Raji (cell line): ENCODE results near the gene CHD9NB.

Source experiments
- POLR2A ChIP-seq: IDR thresholded peaks from 2 replicates; pipeline ENCODE4 v1.6.1; 2011; ENCODE audit warnings: low read depth, low read length, control low read depth; ENCODE audit not compliant: insufficient read depth

CHD9NB gene

DNA sequence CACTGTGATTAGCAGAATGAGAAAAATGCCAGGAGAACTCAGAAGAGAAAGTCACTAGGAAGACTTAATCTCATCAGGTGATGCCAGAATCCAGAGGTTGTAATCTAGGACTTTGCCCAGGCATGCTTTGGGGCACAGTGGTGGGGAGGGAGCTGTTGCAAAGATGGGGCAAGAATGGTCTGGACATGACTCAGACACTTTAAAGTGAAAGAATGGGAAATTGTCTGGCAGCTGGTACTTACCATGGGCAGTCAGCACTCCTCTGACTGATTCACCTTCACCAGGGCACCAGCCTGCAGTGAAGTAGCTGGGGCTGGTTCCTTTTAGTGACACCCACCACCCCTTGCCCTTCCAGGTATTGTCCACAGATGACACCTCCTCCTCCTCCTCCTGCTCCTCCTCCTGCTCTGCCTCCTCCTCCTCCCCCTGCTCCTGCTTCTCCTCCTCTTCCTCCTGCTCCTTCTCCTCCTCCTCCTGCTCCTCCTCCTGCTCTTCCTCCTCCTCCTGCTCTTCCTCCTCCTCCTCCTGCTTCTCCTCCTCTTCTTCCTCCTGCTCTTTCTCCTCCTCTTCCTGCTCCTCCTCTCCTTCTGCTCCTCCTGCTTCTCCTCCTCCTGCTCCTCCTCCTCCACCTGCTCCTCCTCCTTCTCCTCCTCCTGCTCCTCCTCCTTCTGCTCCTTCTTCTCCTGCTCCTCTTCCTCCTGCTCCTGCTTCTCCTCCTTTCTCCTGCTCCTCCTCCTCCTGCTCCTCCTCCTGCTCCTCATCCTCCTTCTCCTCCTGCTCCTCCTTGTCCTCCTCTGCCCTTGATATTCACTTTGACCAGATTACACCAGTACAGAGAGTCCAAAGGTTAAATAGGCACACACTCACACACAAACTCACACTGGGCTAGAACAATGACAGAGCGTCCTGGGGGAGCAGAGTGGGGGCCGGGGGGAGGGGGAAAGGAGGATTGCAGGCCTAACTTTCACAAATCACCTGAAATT is at the start of gene CHD9NB:
Gene CHD9NB, minus strand, starts transcription at position 379 of the 983 bp plus-strand sequence. CDS start 8,739 bp downstream, outside the sequence.
- no peak for TF ChIP-seq POLR2A

DNA sequence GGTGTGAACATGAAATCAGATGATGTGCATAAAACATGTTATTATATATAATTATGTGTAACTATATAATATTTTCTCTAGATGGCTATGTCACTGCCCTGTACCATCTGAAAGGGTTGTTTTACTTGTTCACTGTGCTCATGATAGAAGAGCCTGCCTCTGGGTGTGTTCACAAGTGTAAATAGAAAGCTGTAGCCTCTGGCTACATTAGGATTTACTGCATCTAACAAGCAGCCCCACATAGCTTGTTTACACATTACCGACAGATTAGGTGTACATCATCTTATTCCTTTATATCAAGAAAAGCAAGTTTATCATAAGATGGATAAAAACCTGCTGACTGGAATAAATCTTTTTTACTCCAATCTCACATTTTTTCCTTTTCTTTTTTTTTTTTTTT is 48.2 kb upstream of the CHD9NB start:
- TF ChIP-seq POLR2A = no peak

DNA sequence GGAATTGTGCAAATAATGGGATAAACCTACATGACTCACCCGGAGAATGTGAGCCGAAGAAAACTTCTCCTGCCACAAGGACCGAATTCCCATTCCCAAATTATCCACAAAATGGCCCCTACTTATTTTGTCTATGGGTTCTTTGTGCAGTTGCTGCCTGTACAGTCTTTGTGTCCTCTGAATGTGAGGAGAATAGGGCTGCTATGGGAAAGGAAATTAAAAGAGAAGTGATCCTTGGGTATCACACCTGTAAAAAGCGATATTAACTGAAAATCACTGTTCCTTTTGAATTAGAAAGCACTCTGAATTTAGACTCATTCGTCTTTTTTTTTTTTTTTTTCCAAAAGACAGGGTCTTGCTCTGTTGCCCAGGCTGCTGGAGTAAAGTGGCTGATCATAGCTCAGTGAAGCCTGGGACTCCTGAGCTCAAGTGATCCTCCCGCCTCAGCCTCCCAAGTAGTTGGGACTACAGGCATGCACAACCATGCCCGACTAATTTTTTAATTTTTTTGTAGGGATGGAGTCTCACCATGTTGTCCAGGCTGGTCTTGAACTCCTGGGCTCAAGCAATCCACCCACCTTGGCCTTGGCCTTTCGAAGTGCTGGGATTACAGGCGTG is 47.5 kb upstream of the CHD9NB start:
- TF ChIP-seq POLR2A = no peak

DNA sequence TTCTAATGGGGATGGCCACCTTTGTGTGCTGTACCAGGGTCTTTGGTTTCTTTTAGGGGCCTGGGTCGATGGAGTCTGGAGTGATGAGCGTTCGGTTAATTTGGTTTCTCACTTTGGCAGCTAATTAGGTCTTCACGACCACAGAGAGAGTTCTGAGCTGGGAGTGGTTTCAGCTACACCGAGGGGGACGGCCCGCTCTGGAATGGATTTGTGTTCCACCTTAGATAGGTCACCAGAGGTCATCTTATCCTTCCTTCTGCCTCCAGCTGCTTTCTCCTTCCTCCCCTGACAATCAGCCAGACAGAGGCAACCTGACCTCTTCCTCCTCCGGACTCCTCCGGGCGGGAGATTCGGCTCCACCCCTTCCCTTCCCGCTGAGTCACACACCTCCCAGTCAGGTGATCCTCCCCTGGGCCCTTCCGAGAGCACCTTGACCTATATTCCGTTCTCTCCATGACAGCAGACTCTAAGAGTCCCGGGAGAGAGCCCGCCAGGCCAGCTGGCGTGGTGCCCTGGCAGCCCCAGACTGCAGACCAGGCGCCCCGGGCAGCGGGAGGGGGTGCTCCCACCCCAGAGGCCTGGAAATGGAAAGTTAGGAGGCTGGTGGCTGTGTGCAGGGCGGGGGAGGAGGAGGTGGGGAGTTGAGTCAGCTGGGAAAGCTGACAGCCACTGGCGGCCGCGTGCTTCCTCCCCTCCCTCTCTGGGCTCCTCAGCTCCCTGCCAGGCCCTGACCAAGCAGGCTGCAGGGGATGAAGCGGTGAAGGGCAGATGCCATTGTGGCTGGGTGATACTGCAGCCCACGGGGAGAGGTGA is 46.8 kb upstream of the CHD9NB start:
- TF ChIP-seq POLR2A = no peak; the same call in 1 of the 2 replicates

DNA sequence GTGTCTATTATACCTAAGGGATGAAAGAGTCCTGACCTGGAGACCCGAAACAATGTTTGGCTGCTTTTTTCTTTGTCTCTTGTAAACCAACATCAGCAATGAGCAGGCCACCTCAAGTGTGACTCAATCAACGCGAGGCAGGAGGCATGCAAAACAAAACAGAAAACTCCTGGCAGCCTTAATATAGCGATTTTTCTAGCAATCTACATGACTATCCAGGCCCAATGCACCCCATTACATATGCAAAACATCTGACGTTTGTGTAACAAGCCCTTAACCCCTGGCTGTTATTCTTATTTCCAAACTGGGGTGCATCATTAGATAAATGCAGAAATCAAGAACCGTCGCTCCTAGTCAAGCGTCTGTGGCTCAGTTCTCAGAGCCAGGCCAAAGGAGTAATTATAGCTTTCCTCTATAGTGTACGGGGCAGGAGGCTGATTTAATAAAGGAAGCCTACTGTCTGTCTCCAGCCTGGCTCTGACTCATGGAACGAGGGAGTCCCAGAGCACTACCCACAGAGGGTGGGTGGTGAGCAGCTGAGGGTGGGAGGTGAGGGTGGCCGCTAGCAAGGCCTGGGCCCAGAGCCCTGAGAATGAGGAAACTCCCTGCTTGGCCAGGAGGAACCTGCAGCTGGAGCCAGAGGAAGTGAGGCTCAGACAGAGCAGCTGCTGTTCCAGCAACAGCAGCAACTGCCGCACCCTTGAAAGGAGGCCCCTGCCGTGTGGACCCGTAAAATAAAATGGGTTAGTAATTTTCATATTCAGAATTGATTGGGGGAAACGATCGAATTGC is 46.0 kb upstream of the CHD9NB start:
- peak; percentile 42; the same call in 1 of the 2 replicates for TF ChIP-seq POLR2A

DNA sequence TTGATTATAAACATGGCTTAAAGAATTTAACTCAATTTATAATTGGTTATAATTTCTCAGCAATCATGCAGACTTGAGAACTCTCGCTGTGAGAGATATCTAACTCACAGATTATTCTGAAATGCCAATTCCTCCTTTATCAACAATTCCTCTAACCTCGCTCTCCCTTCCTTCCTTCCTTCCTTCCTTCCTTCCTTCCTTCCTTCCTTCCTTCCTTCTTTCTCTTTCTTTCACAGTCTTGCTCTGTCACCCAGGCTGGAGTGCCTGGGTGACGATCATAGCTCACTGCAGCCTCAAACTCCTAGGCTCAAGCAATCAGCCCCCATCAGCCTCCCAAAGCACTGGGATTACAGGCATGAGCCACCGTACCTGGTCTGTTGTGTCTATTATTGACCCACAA is 44.5 kb upstream of the CHD9NB start:
- TF ChIP-seq POLR2A = no peak

DNA sequence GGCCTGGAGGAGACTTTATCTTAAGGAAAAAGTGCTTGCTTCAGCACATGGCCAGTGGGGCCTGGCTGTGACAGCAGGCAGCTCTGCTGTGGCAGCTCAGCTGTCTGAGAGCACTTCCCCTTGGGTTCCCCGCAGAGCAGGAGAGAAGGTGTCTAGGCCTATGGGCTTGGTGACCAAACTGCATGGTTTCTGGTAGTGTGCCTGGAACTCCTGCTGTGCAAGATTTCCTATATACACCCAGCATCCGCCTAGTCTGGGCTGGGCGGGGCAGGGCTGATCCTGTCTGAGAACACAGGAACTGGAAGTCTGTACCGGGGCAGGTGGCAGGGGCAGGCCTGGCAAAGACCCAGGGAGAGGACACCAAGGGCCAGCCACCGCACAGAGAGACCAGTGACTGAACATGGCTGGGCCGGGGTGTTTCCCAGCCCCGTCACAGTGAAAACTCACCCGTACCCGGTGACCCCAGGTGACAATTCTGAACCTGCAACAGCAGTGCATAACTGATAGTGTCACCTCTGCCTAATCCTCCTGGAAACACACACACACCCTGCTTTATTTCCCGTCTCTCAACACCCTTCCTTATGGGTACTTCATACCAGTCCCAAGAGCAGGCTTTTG is 41.4 kb upstream of the CHD9NB start:
- no peak for TF ChIP-seq POLR2A

DNA sequence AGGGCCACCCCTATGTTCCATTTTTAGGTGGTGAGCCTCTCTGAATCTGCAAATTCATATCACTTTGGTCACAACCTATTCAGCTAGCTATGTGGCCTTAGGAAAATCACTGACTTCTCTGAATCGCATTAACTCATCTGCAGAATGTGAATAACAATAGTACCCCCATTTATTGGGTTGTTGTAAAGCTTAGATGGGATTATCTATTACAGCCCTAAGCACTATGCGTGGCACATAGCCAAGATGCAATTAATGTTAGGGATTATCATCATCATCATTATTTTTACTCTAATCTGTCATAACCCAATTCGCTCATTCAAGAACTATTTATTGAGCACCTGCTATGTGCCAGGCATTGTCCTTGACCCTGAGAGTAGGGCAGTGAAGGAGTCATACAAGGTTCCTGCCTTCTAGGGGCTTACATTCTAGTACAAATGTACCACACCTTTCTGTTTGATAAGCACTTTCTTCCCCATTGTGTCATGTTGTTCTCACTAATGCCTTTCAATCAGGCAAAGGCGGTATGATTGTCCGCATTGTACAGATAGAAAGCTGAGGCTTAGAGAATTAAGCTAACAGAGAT is 40.6 kb upstream of the CHD9NB start:
- no peak for TF ChIP-seq POLR2A

DNA sequence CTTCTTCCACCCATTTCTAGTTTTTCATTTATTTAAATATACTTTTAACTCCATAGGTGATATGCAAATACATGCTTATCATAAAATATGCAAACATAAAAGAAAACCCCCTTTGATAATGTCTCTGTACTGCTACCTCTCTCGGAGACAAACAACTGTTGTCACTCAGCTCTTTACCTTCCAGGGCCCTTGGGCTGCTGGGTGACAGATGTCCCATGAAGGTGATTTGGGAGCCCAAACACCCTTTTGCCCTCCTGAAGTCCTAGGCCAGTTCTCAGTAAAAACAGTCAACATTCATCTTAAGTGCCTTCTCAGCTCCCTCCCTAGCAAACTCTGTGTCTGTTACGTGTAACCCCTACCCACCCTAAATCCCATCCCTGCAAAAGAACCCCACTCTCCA is 39.6 kb upstream of the CHD9NB start:
- no peak for TF ChIP-seq POLR2A

DNA sequence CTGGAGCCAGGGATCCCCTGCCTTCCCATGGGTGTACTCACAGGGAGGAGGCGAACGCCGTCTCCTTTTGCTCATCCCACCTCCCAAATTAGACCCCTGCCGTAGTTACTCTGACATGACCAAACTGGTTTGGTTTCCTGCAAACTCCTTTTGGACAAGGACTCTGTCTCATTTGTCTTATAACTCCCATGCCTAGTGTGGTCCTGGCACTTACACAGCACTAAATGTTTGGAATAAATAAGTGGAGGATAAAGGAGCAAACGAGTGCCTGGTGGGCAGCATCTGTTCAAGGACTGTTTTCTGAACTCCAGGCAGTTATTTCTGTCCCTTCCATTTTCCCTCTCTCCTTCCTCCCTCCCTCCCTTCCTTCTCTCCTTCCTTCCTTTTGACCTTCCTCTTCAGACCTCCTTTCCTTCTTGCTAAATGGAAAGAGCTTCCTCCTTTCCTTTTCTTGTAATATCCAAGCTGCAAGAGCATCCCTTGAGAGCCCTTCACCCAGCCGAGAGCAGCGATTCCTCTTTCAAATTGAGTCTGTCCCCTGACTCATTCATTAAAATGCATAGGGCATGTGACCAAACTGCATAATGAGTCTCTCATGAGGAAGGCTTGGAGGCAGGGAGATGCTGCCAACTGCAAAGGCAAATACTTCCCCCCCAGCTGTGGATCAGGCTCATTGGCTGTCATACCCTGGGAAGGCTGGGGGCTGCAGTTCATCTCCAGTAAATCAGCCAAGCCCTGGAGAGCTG is 38.9 kb upstream of the CHD9NB start:
- TF ChIP-seq POLR2A = no peak

DNA sequence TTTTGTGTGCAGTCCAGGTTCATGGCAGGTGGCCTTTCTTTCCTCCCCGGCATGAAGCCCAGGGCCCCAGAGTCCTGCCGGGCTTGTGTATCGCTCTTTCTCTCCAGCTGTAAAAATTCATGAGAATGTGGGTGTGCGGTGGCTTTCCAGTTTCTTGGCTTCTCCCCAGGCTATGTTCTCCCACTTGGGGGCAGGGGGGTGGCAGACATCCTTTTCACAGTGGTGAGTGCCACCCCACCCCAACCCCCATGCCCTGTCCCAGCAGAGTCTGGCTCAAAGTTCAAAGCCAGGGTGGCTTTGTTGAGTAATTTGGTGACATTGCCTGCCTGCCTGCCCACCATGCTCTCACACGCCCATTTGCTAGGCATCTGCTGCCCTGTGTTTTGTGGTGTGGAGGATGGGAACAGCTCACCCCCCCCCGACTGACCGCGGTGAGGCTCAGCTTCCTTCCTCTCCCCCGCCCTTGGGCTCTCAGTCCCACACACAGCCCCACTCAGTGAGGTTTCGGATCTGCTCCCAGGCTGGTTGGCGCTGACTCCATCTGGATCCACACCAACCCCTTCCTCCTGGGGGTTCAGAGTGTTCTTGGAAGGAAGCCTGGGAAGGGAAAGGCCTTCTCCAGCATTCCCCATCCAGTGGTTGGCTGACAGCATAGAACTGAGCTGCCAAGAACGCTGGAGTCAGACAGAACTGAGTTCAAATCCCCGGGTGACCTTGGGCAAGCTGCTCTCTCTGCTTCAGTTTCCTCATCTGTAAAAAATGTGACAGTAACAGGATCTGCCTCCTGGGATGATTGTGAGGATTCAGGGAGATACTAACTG is 38.1 kb upstream of the CHD9NB start:
- TF ChIP-seq POLR2A = no peak

DNA sequence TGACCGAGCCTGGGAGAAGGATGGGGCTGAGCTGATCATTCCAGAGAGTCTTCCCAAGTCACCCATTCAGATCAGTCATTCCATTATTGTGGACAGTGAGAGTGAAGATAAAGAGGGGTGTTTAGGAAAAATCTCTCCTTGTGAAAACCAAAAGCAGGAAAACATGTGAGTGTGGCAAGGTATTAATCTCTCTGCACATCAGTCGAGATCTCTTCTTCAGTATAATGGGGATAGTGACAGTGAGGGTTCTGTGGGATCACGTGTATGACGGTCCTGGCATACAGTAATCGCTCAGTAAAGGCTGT is 37.5 kb upstream of the CHD9NB start:
- TF ChIP-seq POLR2A = no peak
